OCI-LY1 (cell line): ENCODE measurements around the gene SRD5A1.

Experiments used
- H2AFZ ChIP-seq: fragments of 200-600 bp; sonication (generic), shearing (Covaris generic); 2 replicates; pipeline ENCODE4 v1.6.0; 2014; ENCODE audit warnings: antibody characterized with exemption, mild to moderate bottlenecking, low read length
- H3F3A ChIP-seq: fragments of 200-600 bp; sonication (generic), shearing (Covaris generic); 2 replicates; pipeline ENCODE4 v1.6.0; 2014; ENCODE audit warnings: mild to moderate bottlenecking, antibody characterized with exemption, low read length, moderate library complexity; ENCODE audit not compliant: insufficient read depth
- H3K27ac ChIP-seq: fragments of 200-600 bp; sonication (generic); 2 replicates; pipeline ENCODE4 v1.5.1; 2014; ENCODE audit warnings: low read length, mixed run types, mild to moderate bottlenecking, low read depth; ENCODE audit not compliant: poor library complexity, severe bottlenecking
- H3K27me3 ChIP-seq: fragments of 200-600 bp; sonication (generic); 2 replicates; pipeline ENCODE4 v1.6.0; 2014; ENCODE audit warnings: antibody characterized with exemption, mild to moderate bottlenecking, low read length, moderate library complexity; ENCODE audit not compliant: insufficient read depth
- H3K36me3 ChIP-seq: fragments of 200-600 bp; sonication (generic); 2 replicates; pipeline ENCODE4 v1.6.1; 2014; ENCODE audit warnings: mild to moderate bottlenecking, antibody characterized with exemption, low read length, moderate library complexity, mixed read lengths; ENCODE audit not compliant: insufficient read depth
- H3K4me1 ChIP-seq: fragments of 200-600 bp; sonication (generic); 2 replicates; pipeline ENCODE4 v1.5.1; 2014; ENCODE audit warnings: mild to moderate bottlenecking, low read length, moderate library complexity; ENCODE audit not compliant: insufficient read depth, severe bottlenecking
- H3K4me2 ChIP-seq: fragments of 200-600 bp; sonication (generic), shearing (Covaris generic); 2 replicates; pipeline ENCODE4 v1.6.1; 2014; ENCODE audit warnings: low read length
- H3K4me3 ChIP-seq: fragments of 200-600 bp; sonication (generic); 2 replicates; pipeline ENCODE4 v1.5.1; 2014; ENCODE audit warnings: low read length, low read depth, mild to moderate bottlenecking, mixed read lengths; ENCODE audit not compliant: poor library complexity, severe bottlenecking
- H3K79me2 ChIP-seq: fragments of 200-600 bp; shearing (Covaris generic); 2 replicates; pipeline ENCODE4 v1.6.1; 2016; ENCODE audit warnings: mixed run types, low read length, mixed read lengths; ENCODE audit not compliant: insufficient read depth
- H3K9ac ChIP-seq: fragments of 200-600 bp; sonication (generic), shearing (Covaris generic); 2 replicates; pipeline ENCODE4 v1.6.1; 2014; ENCODE audit warnings: mild to moderate bottlenecking, low read length, mixed read lengths
- H3K9me2 ChIP-seq: fragments of 200-600 bp; sonication (generic), shearing (Covaris generic); 2 replicates; pipeline ENCODE4 v1.6.1; 2014; ENCODE audit warnings: low read depth, mild to moderate bottlenecking, low read length, mixed read lengths
- H3K9me3 ChIP-seq: fragments of 200-600 bp; shearing (Covaris generic); 2 replicates; pipeline ENCODE4 v1.6.1; 2014; ENCODE audit warnings: low read length, mixed read lengths
- H4K20me1 ChIP-seq: fragments of 200-600 bp; sonication (generic), shearing (Covaris generic); 2 replicates; pipeline ENCODE4 v1.6.0; 2016; ENCODE audit warnings: mild to moderate bottlenecking, low read length; ENCODE audit not compliant: insufficient read depth
- EZH2 ChIP-seq: fragments of 200-600 bp; sonication (generic), shearing (Covaris generic); IDR thresholded peaks from 2 replicates; pipeline ENCODE4 v1.8.0; 2017; ENCODE audit warnings: borderline replicate concordance, mixed run types, mild to moderate bottlenecking, antibody characterized with exemption, low read length, moderate library complexity, mixed read lengths
- TF ChIP-seq, protein P1 (sequence below): fragments of 200-600 bp; sonication (generic), shearing (Covaris generic); IDR thresholded peaks from 2 replicates; pipeline ENCODE4 v1.5.1; 2017; ENCODE audit warnings: mild to moderate bottlenecking, antibody characterized with exemption, low read length, moderate library complexity, mixed read lengths

SRD5A1 gene

DNA sequence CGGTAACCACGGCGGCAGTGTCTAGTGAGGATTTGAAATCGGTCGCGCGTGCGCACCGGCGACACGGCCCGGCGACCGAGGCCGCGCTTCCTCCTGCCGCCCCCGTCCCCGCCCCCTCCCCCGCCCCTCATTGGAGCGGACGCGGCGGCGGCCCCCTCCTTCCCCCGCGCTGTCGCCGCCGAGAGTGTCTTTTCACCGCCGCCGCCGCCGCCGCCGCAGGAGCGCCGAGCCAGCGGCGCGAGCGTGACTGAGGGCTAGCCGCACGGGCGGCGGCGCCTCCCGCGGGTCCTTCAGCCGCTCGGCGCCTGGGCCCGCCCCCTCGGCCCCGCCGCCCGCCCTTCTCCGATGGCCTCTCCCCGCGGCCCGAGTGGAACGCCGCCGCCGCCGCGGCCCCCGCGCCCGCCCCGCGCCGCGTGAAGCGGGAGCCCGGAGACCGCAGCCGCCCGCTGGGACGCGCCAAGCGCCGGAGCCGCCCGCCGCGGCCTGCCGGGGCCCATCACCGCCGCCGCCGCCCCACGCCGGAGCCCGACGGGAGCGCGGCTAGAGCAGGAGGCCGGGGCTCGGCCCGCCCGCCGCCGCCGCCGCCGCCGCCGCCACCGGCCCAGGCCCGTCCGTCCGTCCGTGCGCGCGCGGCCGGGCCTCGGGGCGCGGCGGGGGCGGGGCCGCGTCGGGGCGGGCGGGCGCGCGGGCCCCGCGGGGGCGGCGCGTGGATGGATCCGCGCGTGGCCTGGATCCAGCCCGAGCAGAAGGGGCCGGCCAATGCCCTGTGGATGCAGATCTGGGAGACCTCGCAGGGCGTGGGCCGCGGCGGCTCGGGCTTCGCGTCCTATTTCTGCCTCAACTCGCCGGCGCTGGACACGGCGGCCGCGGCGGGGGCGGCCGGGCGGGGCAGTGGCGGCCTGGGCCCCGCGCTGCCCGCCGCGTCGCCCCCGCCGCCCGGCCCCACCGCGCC is 80.3 kb downstream of the SRD5A1 start, which contains the start of gene TENT4A:
TSS of gene TENT4A (plus strand) at position 159 of the 952 bp plus-strand sequence. CDS start at position 711, 552 bp downstream.
- TF ChIP-seq, protein P1, sequence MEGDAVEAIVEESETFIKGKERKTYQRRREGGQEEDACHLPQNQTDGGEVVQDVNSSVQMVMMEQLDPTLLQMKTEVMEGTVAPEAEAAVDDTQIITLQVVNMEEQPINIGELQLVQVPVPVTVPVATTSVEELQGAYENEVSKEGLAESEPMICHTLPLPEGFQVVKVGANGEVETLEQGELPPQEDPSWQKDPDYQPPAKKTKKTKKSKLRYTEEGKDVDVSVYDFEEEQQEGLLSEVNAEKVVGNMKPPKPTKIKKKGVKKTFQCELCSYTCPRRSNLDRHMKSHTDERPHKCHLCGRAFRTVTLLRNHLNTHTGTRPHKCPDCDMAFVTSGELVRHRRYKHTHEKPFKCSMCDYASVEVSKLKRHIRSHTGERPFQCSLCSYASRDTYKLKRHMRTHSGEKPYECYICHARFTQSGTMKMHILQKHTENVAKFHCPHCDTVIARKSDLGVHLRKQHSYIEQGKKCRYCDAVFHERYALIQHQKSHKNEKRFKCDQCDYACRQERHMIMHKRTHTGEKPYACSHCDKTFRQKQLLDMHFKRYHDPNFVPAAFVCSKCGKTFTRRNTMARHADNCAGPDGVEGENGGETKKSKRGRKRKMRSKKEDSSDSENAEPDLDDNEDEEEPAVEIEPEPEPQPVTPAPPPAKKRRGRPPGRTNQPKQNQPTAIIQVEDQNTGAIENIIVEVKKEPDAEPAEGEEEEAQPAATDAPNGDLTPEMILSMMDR, result no peak
- no peak for TF ChIP-seq EZH2
- peaks cover 31% of the 10 kb centered on the region; the same call in 1 of the 2 replicates for H3K79me2 ChIP-seq
- no peaks in the 10 kb centered on the region for H3K9me2 ChIP-seq

DNA sequence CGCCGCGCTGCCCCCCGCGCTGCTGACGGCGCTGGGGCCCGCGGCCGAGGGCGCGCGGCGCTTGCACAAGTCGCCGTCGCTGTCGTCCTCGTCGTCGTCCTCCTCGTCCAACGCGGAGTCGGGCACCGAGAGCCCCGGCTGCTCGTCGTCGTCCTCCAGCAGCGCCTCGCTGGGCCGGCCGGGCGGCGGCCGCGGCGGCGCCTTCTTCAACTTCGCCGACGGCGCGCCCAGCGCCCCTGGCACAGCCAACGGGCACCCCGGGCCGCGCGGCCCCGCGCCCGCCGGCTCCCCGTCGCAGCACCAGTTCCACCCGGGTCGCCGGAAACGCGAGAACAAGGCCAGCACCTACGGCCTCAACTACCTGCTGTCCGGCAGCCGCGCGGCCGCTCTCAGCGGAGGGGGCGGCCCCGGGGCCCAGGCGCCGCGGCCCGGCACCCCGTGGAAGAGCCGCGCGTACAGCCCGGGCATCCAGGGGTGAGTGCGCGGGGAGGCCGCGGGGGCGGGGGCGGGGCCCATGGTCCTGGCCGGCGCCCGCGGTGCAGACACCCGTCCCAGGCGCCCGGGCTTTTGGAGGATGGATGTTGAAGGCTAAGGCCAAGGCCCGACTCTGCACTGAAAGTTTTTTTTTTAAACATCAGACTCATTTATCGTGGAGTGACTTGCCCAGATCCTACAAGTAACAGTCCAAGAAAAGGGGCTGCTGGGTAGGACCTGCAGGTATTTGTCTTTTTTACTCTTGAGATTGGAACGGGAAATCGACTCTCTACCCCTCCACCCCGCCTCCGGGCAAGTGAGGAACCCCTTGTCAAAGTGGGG is 81.2 kb downstream of the SRD5A1 start:
- no peaks in the 10 kb centered on the region for H3K9me2 ChIP-seq
- H3K9me3 ChIP-seq, result no peaks in the 10 kb centered on the region
- no peaks in the 10 kb centered on the region for H3F3A ChIP-seq
- peak overlapping the region; percentile 76 for H3K4me3 ChIP-seq
- H3K27me3 ChIP-seq, result no peaks in the 10 kb centered on the region
- peak overlapping the region; percentile 94 for H3K4me2 ChIP-seq
- H3K9ac ChIP-seq, result peak overlapping the region; percentile 49
- H3K4me1 ChIP-seq, result peaks cover 57% of the 10 kb centered on the region
- no peak for TF ChIP-seq EZH2
- TF ChIP-seq, protein P1, result no peak
- no peak overlapping the region for H2AFZ ChIP-seq
- no peak overlapping the region for H3K27ac ChIP-seq
- H4K20me1 ChIP-seq, result no peaks in the 10 kb centered on the region; the same call in 1 of the 2 replicates
- H3K79me2 ChIP-seq, result peaks cover 37% of the 10 kb centered on the region
- peaks cover 39% of the 10 kb centered on the region for H3K36me3 ChIP-seq

More for the DNA sequence above, 80.3 kb downstream of the SRD5A1 start, which contains the start of gene TENT4A:
- Histone ChIP-seq H3K27me3 (no peaks in the 10 kb centered on the region), H3K27ac (peak within 1 kb of the TSS; percentile 83), H3K9ac (peak within 1 kb of the TSS; percentile 94), H2AFZ (no peak within 1 kb of the TSS), H3K9me3 (no peaks in the 10 kb centered on the region), H3K4me1 (peaks cover 51% of the 10 kb centered on the region), H3K4me3 (peak within 1 kb of the TSS; percentile 76), H3K4me2 (peak within 1 kb of the TSS; percentile 94), H4K20me1 (no peaks in the 10 kb centered on the region; the same call in 1 of the 2 replicates), H3K36me3 (peaks cover 33% of the 10 kb centered on the region), H3F3A (no peaks in the 10 kb centered on the region)

DNA sequence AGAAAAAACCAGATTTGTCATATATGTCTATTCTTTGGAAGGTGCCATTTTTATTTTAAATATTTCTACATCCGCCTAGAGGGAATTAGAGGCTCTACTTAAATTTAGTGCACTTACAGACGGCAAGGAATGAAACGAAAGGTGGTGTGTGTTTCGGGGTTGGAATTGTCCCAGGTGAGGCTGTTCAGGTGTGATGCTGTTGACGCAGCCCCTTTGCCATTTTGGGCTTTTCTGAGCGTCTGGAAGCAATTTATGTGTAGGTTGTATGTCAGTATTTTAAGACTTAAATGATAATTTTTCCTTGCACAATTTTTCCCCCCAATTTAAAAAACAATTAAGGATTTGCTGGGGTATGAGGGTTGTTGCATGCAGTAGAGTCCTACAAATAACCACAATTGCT is 82.0 kb downstream of the SRD5A1 start:
- H3K9ac ChIP-seq, result peak overlapping the region; percentile 49
- H4K20me1 ChIP-seq, result no peaks in the 10 kb centered on the region; the same call in 1 of the 2 replicates
- no peak overlapping the region for H2AFZ ChIP-seq
- H3K4me2 ChIP-seq, result peak overlapping the region; percentile 94
- no peak overlapping the region for H3K27ac ChIP-seq
- no peaks in the 10 kb centered on the region for H3K27me3 ChIP-seq
- TF ChIP-seq EZH2, result no peak
- TF ChIP-seq, protein P1, result no peak
- H3K36me3 ChIP-seq, result peaks cover 42% of the 10 kb centered on the region
- peaks cover 65% of the 10 kb centered on the region for H3K4me1 ChIP-seq
- H3K9me2 ChIP-seq, result no peaks in the 10 kb centered on the region
- no peaks in the 10 kb centered on the region for H3F3A ChIP-seq
- H3K9me3 ChIP-seq, result no peaks in the 10 kb centered on the region
- H3K4me3 ChIP-seq, result peak overlapping the region; percentile 76
- H3K79me2 ChIP-seq, result peaks cover 43% of the 10 kb centered on the region
